Endothelial cell of umbilical vein (primary cell): ENCODE results near the gene GTSF1L. TPM values are rescaled to one million over a fixed set of nuclear protein-coding genes. Genes with fewer than 3 reads are reported as not detected.

ENCODE experiments used
- BruUV-seq: library from RNA; stranded (reverse); fragments of 400-500 nt; replicated peaks from 2 replicates; lab custom pipeline; 2021; lab: Mats Ljungman, UMichigan
- CTCF ChIA-PET: fragments of 300-600, 350-600 bp; sonication (Branson Sonifier 250); formaldehyde crosslinking; loops from one replicate; lab custom pipeline; 2021; ENCODE audit warnings: antibody characterized with exemption, inconsistent platforms; lab: Charles Lee
- POLR2A ChIA-PET: fragments of 300-600, 350-600 bp; sonication (Branson Sonifier 250); formaldehyde crosslinking; loops from one replicate; lab custom pipeline; 2021; ENCODE audit warnings: antibody characterized with exemption, inconsistent platforms; lab: Charles Lee
- DNase-seq: peaks from one replicate; pipeline ENCODE4 v3.0.0-alpha.2; 2011; ENCODE audit warnings: low read depth, low spot score
- FAIRE-seq: peaks from 2 replicates; lab custom pipeline; 2011; peaks lifted over from hg19 to GRCh38; lab: Jason Lieb, UNC
- H2AFZ ChIP-seq: 2 replicates; pipeline ENCODE4 v1.6.0; 2012; ENCODE audit warnings: low read depth, low read length, control low read depth, inconsistent platforms
- H3K27ac ChIP-seq: 2 replicates; pipeline ENCODE4 v1.5.1; 2011; ENCODE audit warnings: low read depth, mild to moderate bottlenecking, control low read depth, low read length, moderate library complexity; ENCODE audit not compliant: insufficient read depth
- H3K27me3 ChIP-seq, 2 experiments: 2 replicates each; pipeline versions ENCODE4 v1.6.0 to v1.6.1; 2011; ENCODE audit warnings: low read length in 2 of 2, mixed read lengths in 1 of 2; ENCODE audit not compliant: control insufficient read depth in 2 of 2, insufficient read depth in 2 of 2
- H3K36me3 ChIP-seq, 2 experiments: 2 replicates in 1 of 2; 3 replicates in 1 of 2; pipeline ENCODE4 v1.5.1; 2011; ENCODE audit warnings: low read length in 2 of 2, mild to moderate bottlenecking in 1 of 2, moderate library complexity in 1 of 2; ENCODE audit not compliant: control insufficient read depth in 2 of 2, insufficient read depth in 2 of 2; ENCODE audit errors: extremely low read depth in 1 of 2
- H3K4me1 ChIP-seq: 3 replicates; pipeline ENCODE4 v1.5.1; 2011; ENCODE audit warnings: mild to moderate bottlenecking, low read length; ENCODE audit not compliant: control insufficient read depth, insufficient read depth; ENCODE audit errors: extremely low read depth
- H3K4me2 ChIP-seq: 2 replicates; pipeline ENCODE4 v1.6.1; 2011; ENCODE audit warnings: low read length, control low read depth, mixed read lengths; ENCODE audit not compliant: insufficient read depth
- H3K4me3 ChIP-seq, 3 experiments: fragments of 200-600 bp in 1 of 3; sonication (generic), shearing (Covaris generic) in 1 of 3; replicated peaks in 1 of 3; 2 replicates each; pipeline ENCODE4 v1.5.1; 2011 to 2016; ENCODE audit warnings: control low read depth in 3 of 3, low read length in 3 of 3, mild to moderate bottlenecking in 2 of 3, inconsistent platforms in 1 of 3, low read depth in 1 of 3, moderate library complexity in 1 of 3; ENCODE audit not compliant: insufficient read depth in 1 of 3
- H3K79me2 ChIP-seq: 2 replicates; pipeline ENCODE4 v1.6.0; 2012; ENCODE audit warnings: low read length, inconsistent platforms; ENCODE audit not compliant: control insufficient read depth, insufficient read depth
- H3K9ac ChIP-seq: replicated peaks from 2 replicates; pipeline ENCODE3; 2011; ENCODE audit warnings: low read length, control low read depth; ENCODE audit not compliant: insufficient read depth; ENCODE audit errors: extremely low read depth
- H3K9me1 ChIP-seq: replicated peaks from 3 replicates; pipeline ENCODE4 v1.6.0; 2011; ENCODE audit warnings: mild to moderate bottlenecking, low read length; ENCODE audit not compliant: control insufficient read depth, insufficient read depth; ENCODE audit errors: extremely low read depth
- H3K9me3 ChIP-seq: replicated peaks from 2 replicates; pipeline ENCODE4 v1.5.1; 2012; ENCODE audit warnings: low read length, inconsistent platforms; ENCODE audit not compliant: control insufficient read depth, insufficient read depth
- H4K20me1 ChIP-seq: replicated peaks from 2 replicates; pipeline ENCODE3; 2011; ENCODE audit warnings: mild to moderate bottlenecking, low read length; ENCODE audit not compliant: control insufficient read depth, insufficient read depth; ENCODE audit errors: extremely low read depth
- EZH2 ChIP-seq: IDR thresholded peaks from 2 replicates; pipeline ENCODE4 v1.6.1; 2012; ENCODE audit warnings: borderline replicate concordance, low read depth, mild to moderate bottlenecking, moderate library complexity, low read length, inconsistent platforms; ENCODE audit not compliant: severe bottlenecking
- FOS ChIP-seq: IDR thresholded peaks from 2 replicates; pipeline ENCODE4 v1.6.1; 2011; ENCODE audit warnings: mild to moderate bottlenecking, low read length, moderate library complexity, borderline replicate concordance; ENCODE audit not compliant: insufficient read depth
- GATA2 ChIP-seq: IDR thresholded peaks from 2 replicates; pipeline ENCODE4 v1.7.0; 2011; ENCODE audit warnings: low read depth, mild to moderate bottlenecking, moderate library complexity, mixed read lengths, low read length; ENCODE audit not compliant: insufficient read length, insufficient read depth
- JUN ChIP-seq: IDR thresholded peaks from 2 replicates; pipeline ENCODE4 v1.6.1; 2011; ENCODE audit warnings: borderline replicate concordance, low read depth; ENCODE audit not compliant: insufficient read length, insufficient read depth
- MYC ChIP-seq: IDR thresholded peaks from one replicate; pipeline ENCODE4 v1.6.1; 2011; ENCODE audit warnings: mild to moderate bottlenecking, low read depth, low read length
- POLR2A ChIP-seq: IDR thresholded peaks from 2 replicates; pipeline ENCODE4 v1.6.1; 2012; ENCODE audit warnings: low read depth, mild to moderate bottlenecking, control low read depth, low read length
- POLR2AphosphoS5 ChIP-seq: IDR thresholded peaks from 2 replicates; pipeline ENCODE4 v1.6.1; 2012; ENCODE audit warnings: low read depth, mild to moderate bottlenecking, control low read depth, low read length, moderate library complexity; ENCODE audit not compliant: insufficient read depth
- dilution Hi-C: fragments of 300-500 bp; cut with MboI; formaldehyde crosslinking; loops from one replicate; pipeline ENCODE4 v1.15.0; 2019; ENCODE audit warnings: low sequenced_read_pairs; ENCODE audit not compliant: extremely low pct_ligation_motif_present
- intact Hi-C: fragments of 100-400 bp; cut with micrococcal nuclease; formaldehyde crosslinking; loops from one replicate; pipeline ENCODE4 v1.10.0; 2022
- polyA plus RNA-seq, 4 experiments: library from polyadenylated mRNA; depleted of rRNA in 3 of 4; stranded (reverse) in 3 of 4; unstranded in 1 of 4; fragments of >200 nt; gene quantifications; 2 replicates each; pipeline versions ENCODE4 v1.2.1 to v1.2.3, GENCODE V29; 2011 to 2012; ENCODE audit warnings: missing spikeins in 1 of 4
- total RNA-seq: library from RNA; stranded (reverse); gene quantifications from 2 replicates; pipeline ENCODE4 v1.2.3, GENCODE V29; 2021
- TF ChIP-seq, protein P1 (sequence below): IDR thresholded peaks from 2 replicates; pipeline ENCODE4 v1.6.1; 2011; ENCODE audit not compliant: insufficient read depth, insufficient read length
- TF ChIP-seq, protein P2 (sequence below), 2 donors: IDR thresholded peaks; 1 replicate in 1 of 2; 2 replicates in 1 of 2; pipeline ENCODE4 v1.5.1; 2011; ENCODE audit warnings: low read length in 2 of 2, mild to moderate bottlenecking in 2 of 2, moderate library complexity in 2 of 2, control low read depth in 1 of 2, inconsistent platforms in 1 of 2, low read depth in 1 of 2; ENCODE audit not compliant: insufficient read depth in 1 of 2; ENCODE audit errors: extremely low read depth in 1 of 2

Gene GTSF1L
- total and polyA plus RNA-seq, 2 donors (not counting 3 experiments of a cell fraction or from before 2014, with no cell fraction given), result not detected

DNA sequence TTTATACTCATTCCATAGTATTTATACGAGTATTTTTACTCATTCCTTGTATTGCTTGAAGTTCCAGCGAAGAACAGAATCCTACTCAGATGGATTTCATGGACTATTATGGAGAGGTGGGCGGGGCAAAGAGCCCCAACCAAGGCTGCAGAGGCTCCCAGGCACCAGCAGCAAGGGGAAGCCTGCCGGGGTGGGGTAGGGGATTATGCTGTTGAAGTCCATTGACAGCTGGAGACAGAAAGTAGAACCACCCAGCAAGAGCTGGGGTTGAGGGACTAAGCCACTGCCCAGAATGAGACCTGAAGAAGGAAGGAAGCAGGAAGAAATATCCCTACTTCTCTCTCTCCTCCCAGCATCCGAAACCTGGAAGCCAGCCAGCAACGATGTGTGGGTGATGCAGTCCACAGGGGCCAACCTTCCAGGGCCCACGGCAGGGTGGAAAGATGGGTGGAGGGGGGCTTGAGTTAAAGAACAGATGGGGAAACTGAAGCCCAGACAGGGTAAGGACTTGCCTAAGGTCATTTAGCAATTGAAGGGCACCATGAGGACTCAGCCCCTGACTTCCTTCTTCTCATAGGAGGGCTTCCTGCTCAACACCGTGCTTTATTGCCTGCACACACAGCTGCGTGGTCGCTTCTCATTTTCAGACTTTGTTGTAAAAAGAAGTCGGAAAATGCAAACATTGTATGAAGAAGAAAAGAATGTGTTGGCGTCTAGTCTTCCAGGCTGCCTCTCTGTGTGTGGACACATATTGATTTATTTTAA lies 18.3 kb upstream of the GTSF1L start:
- no peak overlapping the region for H3K4me3 ChIP-seq
- H3K4me1 ChIP-seq, result peaks cover 4% of the 10 kb centered on the region
- CTCF ChIA-PET, result interaction anchor here (0.9 to 1.2 kb wide), 3 partner anchors 166 to 337 kb away, joined by 3 read pairs; no protein-coding TSS in a partner anchor
- FAIRE-seq (no peak), DNase-seq (no peak)
- intact Hi-C loops, result loop anchor here (5.0 kb wide), 1 partner anchor 288 kb away; the partner anchor contains the start of gene SRSF6
- no peak overlapping the region for H3K9ac ChIP-seq
- no peak overlapping the region for H3K4me2 ChIP-seq
- H4K20me1 ChIP-seq, result no peaks in the 10 kb centered on the region
- H3K79me2 ChIP-seq, result no peaks in the 10 kb centered on the region
- dilution Hi-C loops, result no loop called here
- POLR2A ChIA-PET, result no interaction called here
- no TSS peak for BruUV-seq
- no peaks in the 10 kb centered on the region for H3K36me3 ChIP-seq
- H3K9me1 ChIP-seq, result no peaks in the 10 kb centered on the region
- peak overlapping the region; percentile 31 for H2AFZ ChIP-seq
- H3K27me3 ChIP-seq, result peaks cover 0 to 4% of the 10 kb centered on the region in 2 experiments
- no peak overlapping the region for H3K27ac ChIP-seq
- TF ChIP-seq, protein P1, sequence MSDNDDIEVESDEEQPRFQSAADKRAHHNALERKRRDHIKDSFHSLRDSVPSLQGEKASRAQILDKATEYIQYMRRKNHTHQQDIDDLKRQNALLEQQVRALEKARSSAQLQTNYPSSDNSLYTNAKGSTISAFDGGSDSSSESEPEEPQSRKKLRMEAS, result no peak
- no peak for TF ChIP-seq JUN
- H3K9me3 ChIP-seq, result no peaks in the 10 kb centered on the region

DNA sequence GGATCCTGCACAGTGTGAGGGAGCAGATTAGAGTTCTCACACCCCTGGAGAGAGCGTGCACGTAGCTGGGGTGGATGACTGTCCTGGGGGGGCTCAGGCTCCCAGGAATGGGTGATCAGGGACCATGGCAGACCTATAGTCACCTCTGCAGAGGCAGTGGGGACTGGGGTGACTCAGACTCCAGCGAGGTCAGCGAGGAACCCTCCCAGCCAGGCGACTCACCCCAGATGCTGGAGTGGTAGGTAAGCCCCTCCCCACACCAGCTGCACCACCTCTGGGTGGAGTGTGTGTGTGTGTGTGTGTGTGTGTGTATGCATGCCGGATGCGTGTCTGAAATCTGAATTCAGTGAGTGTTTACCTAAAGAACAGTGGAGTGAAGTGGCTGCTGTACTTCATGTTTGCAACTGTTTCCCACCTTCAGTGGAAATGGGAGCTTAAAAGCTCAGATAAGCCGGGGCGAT lies 17.4 kb upstream of the GTSF1L start:
- Histone ChIP-seq H3K4me1 (no peaks in the 10 kb centered on the region), H3K4me3 (no peak overlapping the region), H3K27ac (no peak overlapping the region), H3K27me3 (peaks cover 0 to 4% of the 10 kb centered on the region in 2 experiments), H3K9ac (no peak overlapping the region), H3K9me1 (no peaks in the 10 kb centered on the region), H2AFZ (no peak overlapping the region), H3K79me2 (no peaks in the 10 kb centered on the region), H3K9me3 (no peaks in the 10 kb centered on the region), H4K20me1 (no peaks in the 10 kb centered on the region), H3K4me2 (no peak overlapping the region), H3K36me3 (no peaks in the 10 kb centered on the region)
- no TSS peak for BruUV-seq
- dilution Hi-C loops (no loop called here), intact Hi-C loops (no loop called here)
- CTCF ChIA-PET, result interaction anchor here (1.0 to 1.2 kb wide), 2 partner anchors 167 to 336 kb away, joined by 3 read pairs; no protein-coding TSS in a partner anchor
- no peak for TF ChIP-seq POLR2AphosphoS5
- no peak for TF ChIP-seq MYC
- TF ChIP-seq EZH2, result no peak
- TF ChIP-seq, protein P2, sequence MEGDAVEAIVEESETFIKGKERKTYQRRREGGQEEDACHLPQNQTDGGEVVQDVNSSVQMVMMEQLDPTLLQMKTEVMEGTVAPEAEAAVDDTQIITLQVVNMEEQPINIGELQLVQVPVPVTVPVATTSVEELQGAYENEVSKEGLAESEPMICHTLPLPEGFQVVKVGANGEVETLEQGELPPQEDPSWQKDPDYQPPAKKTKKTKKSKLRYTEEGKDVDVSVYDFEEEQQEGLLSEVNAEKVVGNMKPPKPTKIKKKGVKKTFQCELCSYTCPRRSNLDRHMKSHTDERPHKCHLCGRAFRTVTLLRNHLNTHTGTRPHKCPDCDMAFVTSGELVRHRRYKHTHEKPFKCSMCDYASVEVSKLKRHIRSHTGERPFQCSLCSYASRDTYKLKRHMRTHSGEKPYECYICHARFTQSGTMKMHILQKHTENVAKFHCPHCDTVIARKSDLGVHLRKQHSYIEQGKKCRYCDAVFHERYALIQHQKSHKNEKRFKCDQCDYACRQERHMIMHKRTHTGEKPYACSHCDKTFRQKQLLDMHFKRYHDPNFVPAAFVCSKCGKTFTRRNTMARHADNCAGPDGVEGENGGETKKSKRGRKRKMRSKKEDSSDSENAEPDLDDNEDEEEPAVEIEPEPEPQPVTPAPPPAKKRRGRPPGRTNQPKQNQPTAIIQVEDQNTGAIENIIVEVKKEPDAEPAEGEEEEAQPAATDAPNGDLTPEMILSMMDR (IDR thresholded peaks at IDR 0.05; ENCODE audit: extremely low read depth in 1 of 2, insufficient read depth in 1 of 2, low read depth in 1 of 2, low read length in 2 of 2), result no peak
- no peak for TF ChIP-seq FOS
- TF ChIP-seq POLR2A, result no peak
- TF ChIP-seq, protein P1, result no peak
- TF ChIP-seq JUN, result no peak
- no peak for TF ChIP-seq GATA2
- DNase-seq, result no peak
- no peak for FAIRE-seq
- POLR2A ChIA-PET, result interaction anchor here (0.7 kb wide), 1 partner anchor 1882 kb away, joined by 7 read pairs; no protein-coding TSS in a partner anchor
